A549 treated with GW870086 at 1 μM for 4 hours (cell line): ENCODE measurements around the gene LSR. TPM values are rescaled to one million over a fixed set of nuclear protein-coding genes. Genes with fewer than 3 reads are reported as not detected.

Experiments used
- total RNA-seq: library from RNA; stranded (reverse); fragments of 200-300 nt; extraction: Qiagen RNA extraction; gene quantifications from 5 replicates; pipeline ENCODE4 v1.2.3, GENCODE V29; 2022; ENCODE audit warnings: low read depth

LSR gene, protein sequence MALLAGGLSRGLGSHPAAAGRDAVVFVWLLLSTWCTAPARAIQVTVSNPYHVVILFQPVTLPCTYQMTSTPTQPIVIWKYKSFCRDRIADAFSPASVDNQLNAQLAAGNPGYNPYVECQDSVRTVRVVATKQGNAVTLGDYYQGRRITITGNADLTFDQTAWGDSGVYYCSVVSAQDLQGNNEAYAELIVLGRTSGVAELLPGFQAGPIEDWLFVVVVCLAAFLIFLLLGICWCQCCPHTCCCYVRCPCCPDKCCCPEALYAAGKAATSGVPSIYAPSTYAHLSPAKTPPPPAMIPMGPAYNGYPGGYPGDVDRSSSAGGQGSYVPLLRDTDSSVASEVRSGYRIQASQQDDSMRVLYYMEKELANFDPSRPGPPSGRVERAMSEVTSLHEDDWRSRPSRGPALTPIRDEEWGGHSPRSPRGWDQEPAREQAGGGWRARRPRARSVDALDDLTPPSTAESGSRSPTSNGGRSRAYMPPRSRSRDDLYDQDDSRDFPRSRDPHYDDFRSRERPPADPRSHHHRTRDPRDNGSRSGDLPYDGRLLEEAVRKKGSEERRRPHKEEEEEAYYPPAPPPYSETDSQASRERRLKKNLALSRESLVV
- 8.0 to 13.1 TPM (median 9.4 TPM) in 5 replicates for total RNA-seq

DNA sequence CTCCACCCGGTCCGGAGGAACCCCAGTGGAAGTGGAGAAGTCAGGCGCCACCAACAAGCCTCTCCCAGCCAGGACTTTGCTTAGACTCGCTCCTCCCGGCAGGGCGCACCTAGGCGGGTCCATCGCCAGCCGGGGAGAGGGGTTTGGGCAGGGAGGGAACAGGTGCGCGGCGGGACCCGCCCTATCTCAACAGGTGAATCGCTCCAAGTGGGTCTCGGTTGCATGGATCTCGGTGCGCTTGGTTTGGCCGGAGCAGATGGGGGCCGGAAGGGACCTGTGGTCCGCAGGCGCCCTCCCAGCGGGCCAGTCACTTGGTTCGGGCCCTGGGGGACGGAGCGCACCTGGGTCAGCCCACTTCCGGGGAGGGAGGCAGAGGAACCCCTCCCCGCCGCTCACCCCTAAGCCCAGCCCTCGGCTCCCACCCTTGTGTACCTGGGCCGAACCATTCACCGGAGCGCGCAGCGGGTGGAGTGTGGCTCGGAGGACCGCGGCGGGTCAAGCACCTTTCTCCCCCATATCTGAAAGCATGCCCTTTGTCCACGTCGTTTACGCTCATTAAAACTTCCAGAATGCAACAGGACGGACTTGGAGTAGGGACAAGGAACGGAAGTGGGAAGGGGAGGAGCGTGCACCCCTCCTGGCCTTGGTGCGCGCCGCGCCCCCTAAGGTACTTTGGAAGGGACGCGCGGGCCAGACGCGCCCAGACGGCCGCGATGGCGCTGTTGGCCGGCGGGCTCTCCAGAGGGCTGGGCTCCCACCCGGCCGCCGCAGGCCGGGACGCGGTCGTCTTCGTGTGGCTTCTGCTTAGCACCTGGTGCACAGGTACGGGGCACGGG is at the start of gene LSR:
Gene LSR (plus strand): TSS at position 693 of the 836 bp plus-strand sequence. CDS start 21 bp downstream, at position 714.

DNA sequence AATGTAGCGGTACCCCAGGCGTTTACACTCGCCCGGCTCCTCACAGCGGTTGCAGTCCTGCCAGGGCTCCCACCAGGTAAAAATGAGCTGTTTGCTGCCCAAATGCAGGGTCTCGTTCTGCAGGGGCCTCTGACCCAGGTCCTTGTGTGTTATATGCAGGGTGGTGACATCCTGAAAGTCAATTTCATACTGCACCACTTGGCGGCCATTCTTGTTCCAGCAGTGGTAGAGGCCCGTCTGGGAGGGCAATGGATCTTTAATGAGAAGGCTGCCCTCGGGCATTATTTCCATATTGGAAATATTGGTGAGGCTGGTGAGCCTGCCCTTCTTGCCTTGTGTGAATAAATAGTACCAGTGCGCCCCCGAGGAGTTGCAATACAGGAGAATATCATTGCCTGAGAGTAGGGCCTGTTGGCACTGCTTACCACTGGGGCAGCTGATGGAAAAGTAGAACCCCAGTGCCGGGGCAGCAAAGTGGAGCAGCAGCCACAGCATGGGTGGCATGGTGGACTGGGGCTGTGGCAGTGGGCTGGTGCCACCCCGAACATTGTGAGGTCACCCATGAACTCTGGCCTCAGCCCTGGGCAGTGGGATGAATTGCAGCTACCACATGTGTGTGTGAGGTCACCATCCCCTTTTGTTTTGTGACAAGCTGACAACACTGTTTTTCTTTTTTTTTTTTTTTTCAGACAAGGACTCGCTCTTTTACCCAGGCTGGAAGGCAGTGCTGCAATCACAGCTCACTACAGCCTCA is 20.4 kb upstream of the LSR start, which contains the start of gene FAM187B:
Gene FAM187B (minus strand): TSS at position 563 of the 754 bp plus-strand sequence. CDS start 59 bp downstream, at position 504.

DNA sequence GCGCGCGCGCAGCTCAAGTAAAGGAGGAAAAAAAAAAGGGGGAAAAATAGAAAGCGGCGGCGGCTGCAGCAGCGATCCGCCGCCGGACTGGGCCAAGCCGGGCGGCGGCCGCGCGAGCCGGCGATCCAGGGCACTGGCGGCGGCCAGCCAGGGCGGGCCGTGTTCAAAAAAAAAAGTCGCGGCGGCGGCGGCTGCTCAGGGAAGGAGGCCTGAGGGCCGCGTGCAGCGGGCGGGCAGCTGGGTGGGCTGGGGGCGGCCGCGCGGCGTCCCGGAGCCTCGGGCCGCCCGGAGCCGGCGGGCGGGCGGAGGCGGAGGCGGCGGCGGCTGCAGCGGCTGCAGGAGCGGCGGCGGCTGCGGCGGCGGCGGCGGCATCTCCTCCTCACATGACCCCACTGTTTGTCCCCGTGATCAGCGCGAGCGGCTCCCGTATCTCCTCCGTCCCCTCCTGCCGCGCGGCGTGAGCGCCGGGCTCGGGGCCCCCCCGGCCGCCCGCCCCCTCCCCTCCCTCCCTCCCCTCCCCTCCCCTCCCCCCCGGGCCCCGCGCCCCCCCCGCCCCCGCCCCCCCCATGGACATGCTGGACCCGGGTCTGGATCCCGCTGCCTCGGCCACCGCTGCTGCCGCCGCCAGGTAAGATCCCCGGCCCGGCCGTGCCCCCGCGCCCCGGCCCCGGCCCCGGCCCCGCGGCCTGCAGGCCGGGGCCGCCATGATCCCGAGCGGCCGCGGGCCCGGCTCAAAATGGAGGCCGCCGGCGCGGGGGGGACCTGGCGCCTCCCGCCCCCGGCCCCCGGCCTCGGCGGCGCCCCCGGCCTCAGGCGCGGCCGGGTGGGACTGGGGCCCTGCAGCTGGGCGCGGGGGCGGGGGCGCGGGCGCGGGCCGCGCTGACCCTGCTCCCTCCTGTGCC is 20.0 kb downstream of the LSR start, which contains the start of gene USF2:
Gene USF2 (plus strand): TSS at position 427 of the 902 bp plus-strand sequence. CDS start 140 bp downstream, at position 567.

DNA sequence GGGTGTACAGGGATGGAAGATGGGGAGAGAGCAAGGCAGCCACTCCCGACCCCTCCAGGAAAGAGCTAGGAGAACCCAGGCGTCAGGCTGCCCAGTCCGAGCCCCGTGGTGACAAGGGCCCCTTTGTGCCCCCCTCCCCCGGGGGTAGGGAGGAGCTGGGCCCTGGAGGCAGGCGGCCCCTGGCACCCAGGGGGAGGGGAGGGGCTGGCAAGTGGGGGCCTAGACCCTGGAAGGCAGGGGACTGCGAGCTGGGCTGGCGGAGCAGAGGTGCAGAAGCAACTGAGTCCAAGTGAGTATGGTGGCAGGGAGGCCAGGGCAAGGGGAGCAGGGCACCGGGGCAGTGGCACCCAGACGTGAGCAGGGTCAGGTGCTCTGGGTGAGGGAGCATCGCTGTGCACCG is 43.1 kb downstream of the LSR start, which contains the start of gene MAG:
Gene MAG (plus strand): TSS at position 246 of the 400 bp plus-strand sequence. CDS start 3,248 bp downstream, outside the sequence.

Other genes with a start within 250 kb of the LSR start
- 127 to 167 TPM (median 165 TPM) in 5 replicates for gene GRAMD1A, start 248.7 kb upstream of the LSR start, total RNA-seq
- gene SCN1B, start 218.5 kb upstream of the LSR start, total RNA-seq, result 15.3 to 20.9 TPM (median 20.5 TPM) in 5 replicates
- gene HPN, start 207.3 kb upstream of the LSR start, total RNA-seq, result 0.15 to 0.23 TPM in 2 of 5 replicates, not detected in the others
- 0.39 to 0.46 TPM (median 0.42 TPM) in 3 of 5 replicates, not detected in the others for gene FXYD3, start 133.2 kb upstream of the LSR start, total RNA-seq
- gene LGI4, start 113.9 kb upstream of the LSR start, total RNA-seq, result 0.13 to 0.30 TPM (median 0.21 TPM) in 4 of 5 replicates, not detected in the other
- 0.39 to 0.57 TPM in 2 of 5 replicates, not detected in the others for gene FXYD1, start 110.2 kb upstream of the LSR start, total RNA-seq
- 0.31 to 0.40 TPM in 2 of 5 replicates, not detected in the others for gene FXYD7, start 105.7 kb upstream of the LSR start, total RNA-seq
- gene FXYD5, start 94.3 kb upstream of the LSR start, total RNA-seq, result 193 to 218 TPM (median 210 TPM) in 5 replicates
- not detected in 5 replicates for gene FAM187B, start 20.3 kb upstream of the LSR start, total RNA-seq
- 113 to 154 TPM (median 150 TPM) in 5 replicates for gene USF2, start 20.0 kb downstream of the LSR start, total RNA-seq
- 0.22 to 0.31 TPM in 2 of 5 replicates, not detected in the others for gene HAMP, start 33.5 kb downstream of the LSR start, total RNA-seq
- not detected in 5 replicates for gene MAG, start 43.2 kb downstream of the LSR start, total RNA-seq
- gene CD22, start 80.2 kb downstream of the LSR start, total RNA-seq, result 0.95 to 1.4 TPM (median 1.0 TPM) in 5 replicates
- not detected in 5 replicates for gene FFAR1, start 98.9 kb downstream of the LSR start, total RNA-seq
- gene FFAR3, start 109.5 kb downstream of the LSR start, total RNA-seq, result 0.07 to 0.21 TPM in 2 of 5 replicates, not detected in the others
- gene GPR42, start 122.1 kb downstream of the LSR start, total RNA-seq, result not detected in 5 replicates
- not detected in 5 replicates for gene FFAR2, start 199.3 kb downstream of the LSR start, total RNA-seq
- not detected in 5 replicates for gene KRTDAP, start 241.5 kb downstream of the LSR start, total RNA-seq